Endothelial cell of umbilical vein (primary cell): ENCODE data around the gene NRBP1. TPM values are rescaled to one million over a fixed set of nuclear protein-coding genes. Genes with fewer than 3 reads are reported as not detected.

Experiments
- BruUV-seq: library from RNA; stranded (reverse); fragments of 400-500 nt; replicated peaks from 2 replicates; lab custom pipeline; 2021; lab: Mats Ljungman, UMichigan
- CTCF ChIA-PET: fragments of 300-600, 350-600 bp; sonication (Branson Sonifier 250); formaldehyde crosslinking; loops from one replicate; lab custom pipeline; 2021; ENCODE audit warnings: antibody characterized with exemption, inconsistent platforms; lab: Charles Lee
- POLR2A ChIA-PET: fragments of 300-600, 350-600 bp; sonication (Branson Sonifier 250); formaldehyde crosslinking; loops from one replicate; lab custom pipeline; 2021; ENCODE audit warnings: antibody characterized with exemption, inconsistent platforms; lab: Charles Lee
- DNase-seq: peaks from one replicate; pipeline ENCODE4 v3.0.0-alpha.2; 2011; ENCODE audit warnings: low read depth, low spot score
- FAIRE-seq: peaks from 2 replicates; lab custom pipeline; 2011; peaks lifted over from hg19 to GRCh38; lab: Jason Lieb, UNC
- H2AFZ ChIP-seq: 2 replicates; pipeline ENCODE4 v1.6.0; 2012; ENCODE audit warnings: low read depth, low read length, control low read depth, inconsistent platforms
- H3K27ac ChIP-seq: 2 replicates; pipeline ENCODE4 v1.5.1; 2011; ENCODE audit warnings: low read depth, mild to moderate bottlenecking, control low read depth, low read length, moderate library complexity; ENCODE audit not compliant: insufficient read depth
- H3K27me3 ChIP-seq, 2 experiments: 2 replicates each; pipeline versions ENCODE4 v1.6.0 to v1.6.1; 2011; ENCODE audit warnings: low read length in 2 of 2, mixed read lengths in 1 of 2; ENCODE audit not compliant: control insufficient read depth in 2 of 2, insufficient read depth in 2 of 2
- H3K36me3 ChIP-seq, 2 experiments: 2 replicates in 1 of 2; 3 replicates in 1 of 2; pipeline ENCODE4 v1.5.1; 2011; ENCODE audit warnings: low read length in 2 of 2, mild to moderate bottlenecking in 1 of 2, moderate library complexity in 1 of 2; ENCODE audit not compliant: control insufficient read depth in 2 of 2, insufficient read depth in 2 of 2; ENCODE audit errors: extremely low read depth in 1 of 2
- H3K4me1 ChIP-seq: 3 replicates; pipeline ENCODE4 v1.5.1; 2011; ENCODE audit warnings: mild to moderate bottlenecking, low read length; ENCODE audit not compliant: control insufficient read depth, insufficient read depth; ENCODE audit errors: extremely low read depth
- H3K4me2 ChIP-seq: 2 replicates; pipeline ENCODE4 v1.6.1; 2011; ENCODE audit warnings: low read length, control low read depth, mixed read lengths; ENCODE audit not compliant: insufficient read depth
- H3K4me3 ChIP-seq, 3 experiments: fragments of 200-600 bp in 1 of 3; sonication (generic), shearing (Covaris generic) in 1 of 3; replicated peaks in 1 of 3; 2 replicates each; pipeline ENCODE4 v1.5.1; 2011 to 2016; ENCODE audit warnings: control low read depth in 3 of 3, low read length in 3 of 3, mild to moderate bottlenecking in 2 of 3, inconsistent platforms in 1 of 3, low read depth in 1 of 3, moderate library complexity in 1 of 3; ENCODE audit not compliant: insufficient read depth in 1 of 3
- H3K79me2 ChIP-seq: 2 replicates; pipeline ENCODE4 v1.6.0; 2012; ENCODE audit warnings: low read length, inconsistent platforms; ENCODE audit not compliant: control insufficient read depth, insufficient read depth
- H3K9ac ChIP-seq: replicated peaks from 2 replicates; pipeline ENCODE3; 2011; ENCODE audit warnings: low read length, control low read depth; ENCODE audit not compliant: insufficient read depth; ENCODE audit errors: extremely low read depth
- H3K9me1 ChIP-seq: replicated peaks from 3 replicates; pipeline ENCODE4 v1.6.0; 2011; ENCODE audit warnings: mild to moderate bottlenecking, low read length; ENCODE audit not compliant: control insufficient read depth, insufficient read depth; ENCODE audit errors: extremely low read depth
- H3K9me3 ChIP-seq: replicated peaks from 2 replicates; pipeline ENCODE4 v1.5.1; 2012; ENCODE audit warnings: low read length, inconsistent platforms; ENCODE audit not compliant: control insufficient read depth, insufficient read depth
- H4K20me1 ChIP-seq: replicated peaks from 2 replicates; pipeline ENCODE3; 2011; ENCODE audit warnings: mild to moderate bottlenecking, low read length; ENCODE audit not compliant: control insufficient read depth, insufficient read depth; ENCODE audit errors: extremely low read depth
- EZH2 ChIP-seq: IDR thresholded peaks from 2 replicates; pipeline ENCODE4 v1.6.1; 2012; ENCODE audit warnings: borderline replicate concordance, low read depth, mild to moderate bottlenecking, moderate library complexity, low read length, inconsistent platforms; ENCODE audit not compliant: severe bottlenecking
- FOS ChIP-seq: IDR thresholded peaks from 2 replicates; pipeline ENCODE4 v1.6.1; 2011; ENCODE audit warnings: mild to moderate bottlenecking, low read length, moderate library complexity, borderline replicate concordance; ENCODE audit not compliant: insufficient read depth
- GATA2 ChIP-seq: IDR thresholded peaks from 2 replicates; pipeline ENCODE4 v1.7.0; 2011; ENCODE audit warnings: low read depth, mild to moderate bottlenecking, moderate library complexity, mixed read lengths, low read length; ENCODE audit not compliant: insufficient read length, insufficient read depth
- MYC ChIP-seq: IDR thresholded peaks from one replicate; pipeline ENCODE4 v1.6.1; 2011; ENCODE audit warnings: mild to moderate bottlenecking, low read depth, low read length
- POLR2A ChIP-seq: IDR thresholded peaks from 2 replicates; pipeline ENCODE4 v1.6.1; 2012; ENCODE audit warnings: low read depth, mild to moderate bottlenecking, control low read depth, low read length
- POLR2AphosphoS5 ChIP-seq: IDR thresholded peaks from 2 replicates; pipeline ENCODE4 v1.6.1; 2012; ENCODE audit warnings: low read depth, mild to moderate bottlenecking, control low read depth, low read length, moderate library complexity; ENCODE audit not compliant: insufficient read depth
- dilution Hi-C: fragments of 300-500 bp; cut with MboI; formaldehyde crosslinking; loops from one replicate; pipeline ENCODE4 v1.15.0; 2019; ENCODE audit warnings: low sequenced_read_pairs; ENCODE audit not compliant: extremely low pct_ligation_motif_present
- intact Hi-C: fragments of 100-400 bp; cut with micrococcal nuclease; formaldehyde crosslinking; loops from one replicate; pipeline ENCODE4 v1.10.0; 2022
- polyA plus RNA-seq, 4 experiments: library from polyadenylated mRNA; depleted of rRNA in 3 of 4; stranded (reverse) in 3 of 4; unstranded in 1 of 4; fragments of >200 nt; gene quantifications; 2 replicates each; pipeline versions ENCODE4 v1.2.1 to v1.2.3, GENCODE V29; 2011 to 2012; ENCODE audit warnings: missing spikeins in 1 of 4
- total RNA-seq: library from RNA; stranded (reverse); gene quantifications from 2 replicates; pipeline ENCODE4 v1.2.3, GENCODE V29; 2021
- TF ChIP-seq, protein P1 (sequence below), 2 donors: IDR thresholded peaks; 1 replicate in 1 of 2; 2 replicates in 1 of 2; pipeline ENCODE4 v1.5.1; 2011; ENCODE audit warnings: low read length in 2 of 2, mild to moderate bottlenecking in 2 of 2, moderate library complexity in 2 of 2, control low read depth in 1 of 2, inconsistent platforms in 1 of 2, low read depth in 1 of 2; ENCODE audit not compliant: insufficient read depth in 1 of 2; ENCODE audit errors: extremely low read depth in 1 of 2
- TF ChIP-seq, protein P2 (sequence below): IDR thresholded peaks from 2 replicates; pipeline ENCODE4 v1.6.1; 2011; ENCODE audit not compliant: insufficient read depth, insufficient read length

NRBP1 gene
- total and polyA plus RNA-seq, 2 donors (not counting 3 experiments of a cell fraction or from before 2014, with no cell fraction given) = 130 to 169 TPM

DNA sequence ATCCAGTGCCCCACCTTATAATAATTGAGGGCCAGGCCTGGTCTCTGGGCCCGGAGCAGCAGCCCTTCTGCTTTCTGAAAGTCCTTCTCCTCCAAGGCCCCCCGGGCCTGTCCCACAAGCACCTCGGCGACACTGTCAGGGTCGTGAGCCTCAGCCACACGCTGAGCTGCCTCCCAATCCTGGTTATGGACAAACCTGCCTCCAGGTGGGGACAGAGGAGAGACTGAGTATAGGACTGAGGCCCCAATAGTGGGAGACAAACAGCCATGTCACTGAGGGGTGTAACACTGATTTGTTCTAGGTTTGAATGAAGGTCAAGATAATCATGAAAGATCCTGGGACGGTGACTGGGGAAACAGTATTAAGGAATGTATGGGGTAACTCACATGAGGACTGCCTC is 25.5 kb downstream of the NRBP1 start:
- Histone ChIP-seq H3K27me3 (no peaks in the 10 kb centered on the region), H3K79me2 (no peaks in the 10 kb centered on the region), H3K9ac (no peak overlapping the region), H3K27ac (no peak overlapping the region), H2AFZ (no peak overlapping the region), H4K20me1 (no peaks in the 10 kb centered on the region), H3K36me3 (peaks cover 6 to 27% of the 10 kb centered on the region in 2 experiments), H3K4me2 (no peak overlapping the region), H3K9me1 (no peaks in the 10 kb centered on the region), H3K4me1 (no peaks in the 10 kb centered on the region), H3K9me3 (no peaks in the 10 kb centered on the region), H3K4me3 (no peak overlapping the region)
- intact Hi-C loops (no loop called here), dilution Hi-C loops (loop anchor here (25.0 kb wide), 1 partner anchor 133 kb away; the partner anchor contains the start of gene ZNF512)
- ChIA-PET CTCF (no interaction called here), POLR2A (no interaction called here)
- no peak for FAIRE-seq
- TF ChIP-seq EZH2 (no peak), FOS (no peak), POLR2A (no peak), POLR2AphosphoS5 (no peak), GATA2 (no peak), MYC (no peak)
- TF ChIP-seq, protein P1, sequence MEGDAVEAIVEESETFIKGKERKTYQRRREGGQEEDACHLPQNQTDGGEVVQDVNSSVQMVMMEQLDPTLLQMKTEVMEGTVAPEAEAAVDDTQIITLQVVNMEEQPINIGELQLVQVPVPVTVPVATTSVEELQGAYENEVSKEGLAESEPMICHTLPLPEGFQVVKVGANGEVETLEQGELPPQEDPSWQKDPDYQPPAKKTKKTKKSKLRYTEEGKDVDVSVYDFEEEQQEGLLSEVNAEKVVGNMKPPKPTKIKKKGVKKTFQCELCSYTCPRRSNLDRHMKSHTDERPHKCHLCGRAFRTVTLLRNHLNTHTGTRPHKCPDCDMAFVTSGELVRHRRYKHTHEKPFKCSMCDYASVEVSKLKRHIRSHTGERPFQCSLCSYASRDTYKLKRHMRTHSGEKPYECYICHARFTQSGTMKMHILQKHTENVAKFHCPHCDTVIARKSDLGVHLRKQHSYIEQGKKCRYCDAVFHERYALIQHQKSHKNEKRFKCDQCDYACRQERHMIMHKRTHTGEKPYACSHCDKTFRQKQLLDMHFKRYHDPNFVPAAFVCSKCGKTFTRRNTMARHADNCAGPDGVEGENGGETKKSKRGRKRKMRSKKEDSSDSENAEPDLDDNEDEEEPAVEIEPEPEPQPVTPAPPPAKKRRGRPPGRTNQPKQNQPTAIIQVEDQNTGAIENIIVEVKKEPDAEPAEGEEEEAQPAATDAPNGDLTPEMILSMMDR (IDR thresholded peaks at IDR 0.05; ENCODE audit: extremely low read depth in 1 of 2, insufficient read depth in 1 of 2, low read depth in 1 of 2, low read length in 2 of 2) = no peak
- TF ChIP-seq, protein P2, sequence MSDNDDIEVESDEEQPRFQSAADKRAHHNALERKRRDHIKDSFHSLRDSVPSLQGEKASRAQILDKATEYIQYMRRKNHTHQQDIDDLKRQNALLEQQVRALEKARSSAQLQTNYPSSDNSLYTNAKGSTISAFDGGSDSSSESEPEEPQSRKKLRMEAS = no peak
- no peak for DNase-seq
- BruUV-seq = no TSS peak
